CD4-positive, alpha-beta T cell treated with Interleukin-17A for 1 hour (primary cell): ENCODE measurements around the gene SLC3A2.
"Not testable (repeated sequence)": the region's sequence is repeated elsewhere in the genome, so short reads cannot be mapped to it uniquely, and the experiment has no call there.

ENCODE experiments used
- DNase-seq: peaks from one replicate; pipeline ENCODE4 v3.0.0-alpha.2; 2020

The SLC3A2 gene

DNA sequence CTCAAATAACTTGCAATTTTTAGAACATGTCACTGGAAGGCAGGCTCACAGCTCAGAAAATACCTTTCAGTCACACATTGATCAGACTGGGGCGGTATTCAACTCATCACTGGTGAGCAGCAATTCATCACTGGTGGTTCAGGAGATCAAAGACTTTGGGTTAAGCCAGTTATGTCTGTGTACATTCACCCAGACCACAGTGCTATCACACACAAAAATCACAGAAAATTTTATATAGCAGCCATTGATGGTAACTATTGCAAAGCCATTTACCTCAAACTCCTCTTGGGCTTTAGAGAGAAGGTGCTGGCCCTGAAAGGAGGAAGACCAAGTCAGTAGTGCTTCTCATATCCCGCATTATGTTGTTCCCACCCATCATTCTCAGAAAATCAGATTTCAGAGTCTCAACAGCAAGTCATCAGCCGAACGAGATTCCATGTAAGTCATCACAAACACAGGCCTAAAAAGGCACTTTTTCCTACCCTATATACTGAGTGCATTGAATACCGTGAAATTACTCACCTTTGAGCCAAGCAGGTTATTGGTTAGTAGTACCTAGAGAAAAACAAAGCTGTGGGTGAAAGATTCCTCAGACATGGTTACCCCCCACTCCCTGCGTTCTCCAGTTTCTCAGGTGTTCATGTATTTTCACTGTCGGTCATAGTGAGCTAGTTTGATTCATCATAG lies 27.3 kb upstream of the SLC3A2 start:
- DNase-seq = peak; percentile 71

DNA sequence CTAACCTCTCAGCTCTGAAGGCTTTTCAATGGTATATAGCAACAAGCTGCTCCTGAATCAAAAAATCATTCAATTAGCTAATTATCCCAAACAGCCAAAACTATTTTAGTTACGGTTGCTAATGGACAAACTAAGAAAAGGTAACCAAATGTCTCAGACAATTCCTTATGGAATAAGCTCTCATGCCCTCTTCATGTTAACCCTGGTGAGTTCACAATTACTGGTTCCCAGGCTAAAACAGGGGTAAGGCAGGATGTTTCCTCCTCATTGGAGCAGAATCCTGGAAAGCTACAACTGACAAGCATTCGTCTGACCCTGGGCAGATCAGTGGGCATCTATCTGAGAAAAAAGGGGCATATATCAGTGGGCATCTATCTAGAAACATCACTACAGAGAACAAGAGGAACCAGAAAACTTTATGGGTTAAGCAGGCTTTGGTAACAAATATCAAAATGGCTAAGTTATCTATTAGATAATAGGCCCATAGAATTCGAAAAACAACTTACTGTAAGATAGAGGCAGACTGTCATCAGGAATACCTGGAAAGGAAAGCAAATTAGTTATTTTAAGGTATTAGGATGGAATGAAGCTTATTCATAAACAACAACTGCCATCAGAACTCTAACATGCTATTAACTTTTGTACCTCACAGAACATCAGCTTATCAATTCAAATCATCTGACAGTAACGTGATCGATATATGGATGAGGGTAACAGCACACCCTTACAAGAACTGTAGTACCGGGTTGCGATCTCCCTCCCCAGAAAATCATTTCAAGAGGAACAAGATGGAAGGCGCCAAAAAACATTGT lies 26.5 kb upstream of the SLC3A2 start:
- no peak for DNase-seq

DNA sequence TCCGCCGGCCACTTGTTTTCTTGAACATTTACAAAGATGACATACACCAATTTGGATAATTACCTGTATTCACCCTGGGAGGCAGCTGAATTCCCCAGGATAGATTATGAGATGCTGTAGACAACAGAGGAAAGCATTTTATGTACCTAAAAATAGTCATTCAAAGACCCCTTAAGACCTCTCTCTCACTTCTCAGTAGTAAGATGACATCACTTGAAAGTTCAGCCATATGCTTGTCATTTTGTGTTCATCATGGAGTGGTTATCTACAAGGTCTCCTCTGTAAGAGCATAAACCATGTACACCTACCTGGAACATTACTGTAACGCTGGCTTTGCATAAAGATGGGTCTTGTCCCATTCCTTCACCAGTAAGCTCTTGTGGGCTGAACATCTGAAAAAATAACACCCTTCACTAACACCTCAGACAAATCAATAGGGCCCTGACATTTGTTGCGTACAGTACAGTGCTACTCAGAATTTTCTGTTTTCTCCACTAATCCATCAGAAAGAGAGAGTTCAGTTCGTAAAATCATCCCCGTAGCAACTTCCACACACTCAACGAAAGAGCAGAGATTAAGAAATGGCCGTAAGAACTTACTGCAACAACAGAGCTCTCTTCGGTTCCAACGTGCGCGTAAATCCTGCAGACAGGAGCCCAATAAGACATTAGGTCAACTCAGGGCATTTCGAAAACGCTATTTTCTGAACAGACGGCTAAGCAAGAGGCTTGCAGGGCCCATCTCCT lies 25.7 kb upstream of the SLC3A2 start:
- peak; percentile 33 for DNase-seq

DNA sequence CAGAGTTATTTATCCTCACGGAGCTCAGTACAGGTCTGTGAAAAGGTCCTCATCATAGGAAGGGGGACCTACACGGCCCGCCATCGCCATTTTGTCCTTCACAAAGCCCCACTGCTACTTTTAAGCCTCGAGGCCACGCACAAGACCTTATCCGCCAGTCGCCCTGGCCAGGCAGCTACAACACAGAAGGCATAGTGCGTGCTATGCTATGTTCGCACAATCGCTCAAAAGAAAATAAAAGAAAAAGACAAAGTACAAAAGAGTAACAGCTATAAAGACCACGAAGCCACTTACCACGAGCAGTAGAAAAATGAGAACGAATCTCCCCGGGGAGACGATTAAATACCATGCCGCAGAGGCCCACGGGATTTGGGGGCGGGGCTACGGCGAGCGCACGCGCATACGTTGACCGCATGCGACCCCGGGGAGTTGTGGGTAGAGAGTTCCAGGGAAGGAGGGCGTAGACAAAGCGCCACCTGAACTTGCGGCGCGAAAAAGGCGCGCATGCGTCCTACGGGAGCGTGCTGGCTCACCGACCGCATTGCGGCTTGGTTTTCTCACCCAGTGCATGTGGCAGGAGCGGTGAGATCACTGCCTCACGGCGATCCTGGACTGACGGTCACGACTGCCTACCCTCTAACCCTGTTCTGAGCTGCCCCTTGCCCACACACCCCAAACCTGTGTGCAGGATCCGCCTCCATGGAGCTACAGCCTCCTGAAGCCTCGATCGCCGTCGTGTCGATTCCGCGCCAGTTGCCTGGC lies 24.9 kb upstream of the SLC3A2 start:
- peak; percentile 99 for DNase-seq

DNA sequence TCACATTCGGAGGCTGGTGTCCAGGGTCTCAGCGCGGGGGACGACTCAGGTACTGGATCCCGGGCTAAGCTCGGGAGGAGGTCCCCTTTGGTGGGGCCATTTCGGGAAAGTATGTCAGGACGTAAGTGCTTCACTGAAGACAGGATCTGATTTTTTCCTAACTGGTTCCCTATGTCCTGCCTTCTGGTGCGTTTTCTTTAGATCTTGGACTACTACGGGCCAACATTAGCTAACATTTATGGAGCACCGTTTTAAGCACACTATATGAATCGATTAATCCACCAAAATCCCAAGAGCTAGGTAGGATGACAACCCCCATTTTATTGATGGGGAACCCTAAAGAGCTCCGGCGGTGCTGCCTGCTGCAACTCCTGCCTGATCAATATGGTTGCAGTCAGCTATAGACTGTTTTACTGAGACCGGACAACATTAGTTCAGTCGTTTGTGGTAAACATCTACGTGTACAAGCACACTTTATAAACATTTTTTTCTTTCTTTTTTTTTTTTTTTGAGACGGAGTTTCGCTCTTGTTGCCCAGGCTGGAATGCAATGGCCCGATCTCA lies 24.3 kb upstream of the SLC3A2 start:
- DNase-seq = peak; percentile 24

DNA sequence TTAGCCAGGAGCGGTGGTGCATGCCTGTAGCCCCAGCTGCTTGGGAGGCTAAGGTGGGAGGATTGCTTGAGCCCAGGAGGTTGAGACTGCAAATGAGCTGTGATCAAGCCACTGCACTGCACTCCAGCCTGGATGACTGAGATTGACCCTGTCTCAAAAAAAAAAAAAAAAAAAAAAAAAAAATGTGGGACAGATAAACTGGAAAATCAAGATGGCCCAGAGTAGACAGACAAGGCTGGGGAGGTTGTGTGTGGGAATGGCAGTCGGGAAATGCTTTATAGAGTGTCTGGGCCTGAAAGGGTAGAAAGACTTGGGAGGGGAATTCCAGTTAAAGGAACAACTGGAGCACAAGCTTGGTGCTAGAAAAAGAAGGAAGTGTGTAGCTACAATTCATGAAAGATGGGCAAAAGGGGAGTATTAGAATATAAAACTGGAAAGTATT lies 23.1 kb upstream of the SLC3A2 start:
- no peak for DNase-seq

DNA sequence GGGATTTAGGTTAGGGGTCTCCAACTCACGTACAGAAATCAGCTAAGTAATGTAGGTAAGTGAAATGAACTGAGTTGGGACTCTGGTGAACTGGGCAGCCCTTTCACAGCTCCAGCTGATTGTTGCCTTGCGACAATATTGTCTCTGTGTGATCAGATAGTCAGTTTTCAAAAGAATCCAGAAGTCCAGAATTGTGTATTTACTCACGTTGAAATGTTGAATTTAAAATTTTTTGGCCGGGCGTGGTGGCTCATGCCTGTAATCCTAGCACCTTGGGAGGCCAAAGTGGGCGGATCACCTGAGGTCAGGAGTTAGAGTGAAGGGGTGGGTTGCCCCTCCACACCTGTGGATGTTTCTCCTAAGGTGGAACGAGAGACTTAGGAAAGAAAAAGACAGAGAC lies 22.5 kb upstream of the SLC3A2 start:
- DNase-seq = no peak

DNA sequence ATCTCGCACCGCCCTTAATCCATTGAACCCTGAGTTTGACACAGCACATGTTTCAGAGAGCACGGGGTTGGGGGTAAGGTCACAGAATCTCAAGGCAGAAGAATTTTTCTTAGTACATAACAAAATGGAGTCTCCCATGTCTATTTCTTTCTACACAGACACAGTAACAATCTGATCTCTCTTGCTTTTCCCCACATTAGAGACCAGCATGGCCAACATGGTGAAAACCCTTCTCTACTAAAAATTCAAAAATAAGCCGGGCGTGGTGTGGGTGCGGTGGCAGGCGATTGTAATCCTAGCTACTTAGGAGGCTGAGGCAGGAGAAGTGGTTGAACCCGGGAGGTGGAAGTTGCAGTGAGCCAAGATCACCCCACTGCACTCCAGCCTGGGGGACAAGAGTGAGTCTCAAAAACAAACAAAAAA lies 21.4 kb upstream of the SLC3A2 start:
- DNase-seq = not testable (repeated sequence)

- no peak for DNase-seq
Measured at GRCh38 chr11:62860835-62861563, 19.7 kb upstream of the SLC3A2 start.

- DNase-seq = not testable (repeated sequence)
Measured at GRCh38 chr11:62861564-62862192, 19.0 kb upstream of the SLC3A2 start.

GRCh38 chr11:62863687-62864335 lies 16.9 kb upstream of the SLC3A2 start:
- no peak for DNase-seq

DNA sequence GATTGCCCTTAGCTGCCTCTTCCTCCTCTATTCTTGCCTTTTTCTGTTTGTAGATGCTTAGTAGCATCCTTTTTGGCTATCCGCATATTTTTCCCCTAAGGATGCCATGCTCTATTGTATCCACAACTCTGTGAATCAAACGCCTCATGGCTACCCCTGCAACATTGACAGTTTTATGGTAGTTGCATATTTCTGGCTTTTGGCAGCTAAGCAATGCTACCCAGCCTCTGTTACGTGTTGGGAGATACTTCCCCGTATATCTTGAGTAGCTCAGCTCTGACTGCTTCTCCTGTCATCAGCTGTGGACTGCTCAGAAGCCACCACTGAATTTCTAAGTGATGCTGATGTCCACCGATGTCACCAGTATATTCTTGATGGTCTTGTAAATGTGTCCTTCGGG lies 15.1 kb upstream of the SLC3A2 start:
- DNase-seq = no peak

DNA sequence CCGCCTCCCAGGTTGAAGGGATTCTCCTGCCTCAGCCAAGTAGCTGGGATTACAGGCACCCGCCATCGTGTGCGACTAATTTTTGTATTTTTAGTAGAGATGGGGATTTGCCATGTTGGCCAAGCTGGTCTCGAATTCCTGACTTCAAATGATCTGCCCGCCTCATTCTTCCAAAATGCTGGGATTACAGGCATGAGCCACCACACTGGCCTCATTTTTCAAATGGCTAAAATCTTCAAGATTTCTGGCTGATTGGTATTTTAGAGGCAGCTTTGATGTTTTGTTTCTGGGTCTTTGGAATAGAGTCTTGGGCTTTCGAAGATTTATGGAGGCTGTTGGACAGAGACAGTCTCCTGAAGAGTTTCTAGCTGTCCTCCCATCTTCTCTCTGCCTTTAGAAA lies 5.8 kb upstream of the SLC3A2 start:
- DNase-seq = no peak

- DNase-seq = no peak
Measured at GRCh38 chr11:62875698-62876478, 4.8 kb upstream of the SLC3A2 start.

GRCh38 chr11:62876712-62877111 lies 4.0 kb upstream of the SLC3A2 start:
- no peak for DNase-seq

- no peak for DNase-seq
Measured at GRCh38 chr11:62879235-62879978, 1.3 kb upstream of the SLC3A2 start.

DNA sequence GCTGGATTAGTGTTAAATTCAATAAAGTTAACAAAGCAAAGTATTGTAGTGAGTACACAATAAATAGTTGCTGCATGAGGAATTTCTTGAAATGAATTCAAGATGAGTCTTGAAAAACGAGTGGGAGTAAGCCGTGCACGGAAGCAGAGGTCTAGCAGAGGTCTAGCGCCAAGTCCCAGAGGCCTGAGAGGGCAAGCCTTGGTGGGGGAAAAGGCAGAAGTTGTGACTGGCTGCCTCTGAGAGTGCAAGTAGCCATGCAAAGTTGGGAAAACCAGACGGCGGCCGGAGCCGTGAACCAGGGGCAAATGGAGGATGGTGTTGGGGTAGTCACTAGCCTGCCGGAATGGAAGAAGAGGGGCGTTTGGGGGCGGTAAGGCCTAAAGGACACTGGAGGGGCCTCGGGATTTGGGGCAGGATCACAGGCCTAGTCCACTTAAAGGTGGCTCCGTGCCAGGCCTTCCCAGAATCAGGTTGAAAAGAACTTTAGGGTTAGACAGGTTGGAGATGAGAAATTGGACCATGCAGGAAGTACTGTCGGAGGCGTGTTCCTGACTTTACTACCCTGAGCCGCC lies 379 bp upstream of the SLC3A2 start:
- DNase-seq = no peak

GRCh38 chr11:62881579-62882430 lies 1.1 kb downstream of the SLC3A2 start:
- peak; percentile 92 for DNase-seq
